Testis (tissue), 3 donors: ENCODE results near the gene SPOCK2. TPM values are rescaled to one million over a fixed set of nuclear protein-coding genes. Genes with fewer than 3 reads are reported as not detected.

Experiments used
- DNase-seq: peaks from one replicate; pipeline ENCODE4 v3.0.0-alpha.2; 2019
- H3K27ac ChIP-seq, 2 donors: fragments of 200-600 bp; sonication (generic); one replicate each; pipeline ENCODE4 v1.5.1; 2019
- H3K27me3 ChIP-seq: fragments of 200-600 bp; sonication (generic); one replicate; pipeline ENCODE4 v1.5.1; 2019
- H3K36me3 ChIP-seq: fragments of 200-600 bp; sonication (generic); one replicate; pipeline ENCODE4 v1.5.1; 2017; ENCODE audit warnings: low read depth; ENCODE audit errors: missing control alignments
- H3K4me1 ChIP-seq: fragments of 200-600 bp; sonication (generic); one replicate; pipeline ENCODE4 v1.5.1; 2019
- H3K4me3 ChIP-seq, 2 donors: fragments of 200-600 bp; sonication (generic); one replicate each; pipeline ENCODE4 v1.5.1; 2017 to 2019
- H3K9me3 ChIP-seq: fragments of 200-600 bp; sonication (generic); one replicate; pipeline ENCODE4 v1.5.1; 2017
- POLR2A ChIP-seq: fragments of 450-650 bp; IDR thresholded peaks from one replicate; pipeline ENCODE4 v1.6.1; 2017; ENCODE audit warnings: antibody characterized with exemption, mild to moderate bottlenecking, moderate library complexity
- WGBS, 2 donors: methylation state at CpG; one replicate each; pipeline ENCODE4 v1.1.5; 2018; 5-methylcytosine and 5-hydroxymethylcytosine counted together
- intact Hi-C: fragments of 100-400 bp; cut with DNase I; formaldehyde crosslinking; loops from one replicate; pipeline ENCODE4 v1.15.1; 2023; ENCODE audit warnings: low total_unique reads
- polyA plus RNA-seq: library from polyadenylated mRNA; stranded (reverse); fragments of 350-450 nt; fragmentation: Illumina TruSeq; extraction: RNeasy Lipid Tissue Mini Kit (QIAGEN cat#74804); gene quantifications from one replicate; pipeline ENCODE4 v1.2.3, GENCODE V29; 2014; ENCODE audit warnings: low read depth, low replicate concordance; ENCODE audit not compliant: insufficient read depth
- total RNA-seq, 2 donors: library from RNA; depleted of rRNA; stranded (reverse); fragments of >200 nt; gene quantifications; one replicate each; pipeline ENCODE4 v1.2.3, GENCODE V29; 2016
- TF ChIP-seq, protein P1 (sequence below), 3 experiments: fragments of 450-650 bp in 2 of 3; fragments of 200-600 bp in 1 of 3; sonication (generic) in 1 of 3; IDR thresholded peaks; one replicate each; pipeline ENCODE4 v1.5.1; 2016 to 2019; ENCODE audit warnings: antibody characterized with exemption in 3 of 3, mild to moderate bottlenecking in 2 of 3, moderate library complexity in 1 of 3

SPOCK2 gene
- total and polyA plus RNA-seq, 3 donors from 2014 or later = 73.6 to 212 (median 113) TPM

DNA sequence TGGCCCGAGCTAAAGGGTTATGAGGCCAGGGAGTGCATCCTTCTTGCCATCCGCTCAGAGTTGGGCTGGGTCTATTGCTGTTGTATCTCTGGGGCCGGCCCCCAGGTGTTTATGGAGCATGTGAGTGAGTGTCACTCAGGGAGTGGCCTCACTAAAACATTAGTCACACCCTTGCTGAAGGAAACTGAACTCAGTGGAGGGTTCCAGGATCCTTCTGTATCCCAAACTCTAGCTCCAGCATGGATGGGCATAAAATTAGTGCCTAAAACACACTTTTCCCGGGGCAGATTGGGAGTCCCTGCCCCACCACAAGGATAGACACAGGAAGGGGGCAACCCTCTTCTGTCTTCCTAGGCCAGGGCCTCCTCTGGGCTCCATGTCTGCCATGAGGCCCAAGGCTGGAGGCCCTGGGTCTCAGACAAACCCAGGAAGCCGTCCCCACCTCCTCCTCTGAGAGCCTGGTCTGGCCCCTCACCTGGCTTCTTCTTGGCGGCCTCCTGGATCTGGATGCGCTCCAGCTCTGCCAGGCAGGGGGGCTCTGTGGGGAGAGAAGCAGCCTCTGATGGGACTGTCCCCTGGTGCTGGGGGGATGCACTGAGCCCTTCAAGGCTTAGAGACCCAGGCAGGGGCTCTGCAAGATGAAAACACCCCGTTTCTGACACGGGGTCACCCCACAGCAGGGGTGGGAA lies 24.5 kb downstream of the SPOCK2 start:
- TF ChIP-seq, protein P1, sequence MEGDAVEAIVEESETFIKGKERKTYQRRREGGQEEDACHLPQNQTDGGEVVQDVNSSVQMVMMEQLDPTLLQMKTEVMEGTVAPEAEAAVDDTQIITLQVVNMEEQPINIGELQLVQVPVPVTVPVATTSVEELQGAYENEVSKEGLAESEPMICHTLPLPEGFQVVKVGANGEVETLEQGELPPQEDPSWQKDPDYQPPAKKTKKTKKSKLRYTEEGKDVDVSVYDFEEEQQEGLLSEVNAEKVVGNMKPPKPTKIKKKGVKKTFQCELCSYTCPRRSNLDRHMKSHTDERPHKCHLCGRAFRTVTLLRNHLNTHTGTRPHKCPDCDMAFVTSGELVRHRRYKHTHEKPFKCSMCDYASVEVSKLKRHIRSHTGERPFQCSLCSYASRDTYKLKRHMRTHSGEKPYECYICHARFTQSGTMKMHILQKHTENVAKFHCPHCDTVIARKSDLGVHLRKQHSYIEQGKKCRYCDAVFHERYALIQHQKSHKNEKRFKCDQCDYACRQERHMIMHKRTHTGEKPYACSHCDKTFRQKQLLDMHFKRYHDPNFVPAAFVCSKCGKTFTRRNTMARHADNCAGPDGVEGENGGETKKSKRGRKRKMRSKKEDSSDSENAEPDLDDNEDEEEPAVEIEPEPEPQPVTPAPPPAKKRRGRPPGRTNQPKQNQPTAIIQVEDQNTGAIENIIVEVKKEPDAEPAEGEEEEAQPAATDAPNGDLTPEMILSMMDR (IDR thresholded peaks at IDR 0.05) = no peak
- no peak for TF ChIP-seq POLR2A
- WGBS, 2 donors = 75 to 97% methylated on average over 4 to 9 of the region's 9 CpGs
- H3K4me3 ChIP-seq = no peak overlapping the region
- DNase-seq = no peak
- H3K36me3 ChIP-seq = no peaks in the 10 kb centered on the region
- peak overlapping the region in 1 of 2 donors; percentile 24 for H3K27ac ChIP-seq
- H3K4me1 ChIP-seq = peaks cover 41% of the 10 kb centered on the region
- H3K27me3 ChIP-seq = no peaks in the 10 kb centered on the region
- intact Hi-C loops = no loop called here
- no peaks in the 10 kb centered on the region for H3K9me3 ChIP-seq

DNA sequence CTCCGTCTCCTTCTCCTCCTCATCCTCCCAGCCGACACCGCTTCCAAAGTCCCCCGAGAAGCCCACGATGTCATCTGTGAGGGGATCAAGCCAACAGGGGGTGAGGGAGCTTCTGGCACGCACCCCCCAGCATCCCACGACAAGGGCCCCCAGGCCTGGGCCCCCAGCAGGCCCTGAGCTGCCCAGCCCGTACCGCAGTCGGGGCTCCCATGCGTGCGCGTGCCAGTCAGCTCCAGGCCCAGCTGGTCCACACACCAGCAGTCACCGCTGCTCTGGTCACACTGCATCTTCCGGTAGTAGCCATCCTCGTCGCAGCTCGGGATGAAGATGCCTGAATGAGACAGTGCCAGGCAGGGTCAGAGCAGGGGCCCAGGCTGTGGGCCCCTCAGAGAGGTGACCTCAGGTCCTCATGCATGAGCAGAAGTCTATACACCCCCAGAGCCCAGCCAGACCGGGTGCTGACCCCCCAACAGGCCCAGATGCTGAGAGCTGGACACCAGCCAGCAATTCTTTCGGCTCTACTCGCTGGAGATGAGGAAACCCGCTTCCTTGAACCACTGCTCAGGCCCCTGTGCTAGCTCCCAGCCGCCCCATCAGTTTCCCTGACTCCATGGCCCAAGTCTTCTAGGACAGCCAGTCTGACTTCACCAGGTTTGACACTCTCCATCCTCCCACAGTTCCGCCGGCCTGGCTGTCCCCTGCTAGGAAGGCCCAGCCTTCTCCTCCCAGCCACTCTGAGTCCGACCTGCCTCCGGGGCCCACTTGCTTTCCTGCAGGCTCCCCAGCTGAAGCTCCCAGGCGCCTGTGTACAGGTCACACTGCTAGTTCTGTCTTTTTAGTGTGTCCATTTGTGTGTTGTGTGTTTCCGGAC lies 25.3 kb downstream of the SPOCK2 start:
- H3K4me3 ChIP-seq = no peak overlapping the region
- TF ChIP-seq POLR2A = no peak
- TF ChIP-seq, protein P1 (IDR thresholded peaks at IDR 0.05) = no peak
- H3K27ac ChIP-seq = no peak overlapping the region
- H3K27me3 ChIP-seq = no peaks in the 10 kb centered on the region
- no peaks in the 10 kb centered on the region for H3K9me3 ChIP-seq
- intact Hi-C loops = no loop called here
- no peaks in the 10 kb centered on the region for H3K36me3 ChIP-seq
- WGBS, 2 donors = 92 to 93% methylated on average over 23 to 29 of the region's 29 CpGs
- no peak for DNase-seq
- peaks cover 40% of the 10 kb centered on the region for H3K4me1 ChIP-seq

DNA sequence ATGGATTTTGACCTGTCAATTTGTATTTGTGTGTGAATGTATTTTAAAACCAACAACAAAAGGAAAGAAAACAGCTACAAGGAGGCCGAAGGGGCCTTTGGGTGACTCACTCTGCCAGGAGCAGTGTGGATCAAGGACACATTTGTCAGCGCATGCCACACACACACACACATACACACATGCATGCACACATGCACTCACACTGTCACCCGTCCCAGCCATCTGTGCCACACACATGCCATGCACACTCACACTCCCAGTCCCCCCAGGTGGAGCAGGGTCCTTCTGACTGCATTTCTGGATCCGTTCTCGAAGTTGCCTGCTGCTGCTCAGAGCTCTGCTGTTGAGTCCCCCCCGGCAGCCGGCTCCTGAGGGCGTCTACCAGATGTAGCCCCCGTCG lies 26.0 kb downstream of the SPOCK2 start:
- H3K9me3 ChIP-seq = no peaks in the 10 kb centered on the region
- H3K36me3 ChIP-seq = no peaks in the 10 kb centered on the region
- no peak for TF ChIP-seq POLR2A
- TF ChIP-seq, protein P1 (IDR thresholded peaks at IDR 0.05) = no peak
- intact Hi-C loops = no loop called here
- no peak for DNase-seq
- H3K27ac ChIP-seq = no peak overlapping the region
- no peaks in the 10 kb centered on the region for H3K27me3 ChIP-seq
- H3K4me1 ChIP-seq = peaks cover 34% of the 10 kb centered on the region
- 66 to 83% methylated on average over 10 of the region's 10 CpGs for WGBS, 2 donors
- no peak overlapping the region for H3K4me3 ChIP-seq

DNA sequence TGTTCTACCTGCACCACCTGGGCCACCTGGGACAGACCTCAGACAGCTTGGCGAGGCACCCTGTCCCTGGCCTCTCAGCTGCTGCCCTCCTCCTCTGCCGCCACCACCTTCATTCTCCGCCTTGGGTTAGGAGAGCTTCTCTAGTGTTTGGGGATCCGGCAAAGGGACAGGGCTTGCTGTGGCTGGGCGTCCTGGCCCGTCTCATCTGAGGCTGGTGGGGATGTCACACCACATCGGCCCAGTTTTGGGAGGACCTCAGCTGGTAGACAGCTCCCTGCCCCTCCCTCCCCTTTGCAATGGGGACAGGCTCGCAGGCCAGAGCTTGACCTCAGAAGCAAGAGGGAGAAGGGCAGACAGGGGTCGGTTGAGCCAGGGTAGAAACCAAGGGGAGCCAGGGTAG lies 26.4 kb downstream of the SPOCK2 start:
- Histone ChIP-seq H3K9me3 (no peaks in the 10 kb centered on the region), H3K4me1 (peaks cover 33% of the 10 kb centered on the region), H3K4me3 (no peak overlapping the region), H3K36me3 (no peaks in the 10 kb centered on the region), H3K27me3 (no peaks in the 10 kb centered on the region), H3K27ac (no peak overlapping the region)
- no peak for DNase-seq
- intact Hi-C loops = no loop called here
- no peak for TF ChIP-seq POLR2A
- TF ChIP-seq, protein P1 (IDR thresholded peaks at IDR 0.05) = no peak
- 77 to 84% methylated on average over 9 of the region's 9 CpGs for WGBS, 2 donors
